A549 (cell line): Measurements from ENCODE around the gene MLLT3.

Experiments
- CTCF ChIP-seq: fragments of >200 bp; sonication (Bioruptor Twin); formaldehyde crosslinking; IDR thresholded peaks from 3 replicates; pipeline ENCODE4 v1.5.1; 2016
- HDAC2 ChIP-seq: fragments of 200-600 bp; sonication (generic); IDR thresholded peaks from 2 replicates; pipeline ENCODE4 v1.6.1; 2016
- MAX ChIP-seq: IDR thresholded peaks from 2 replicates; pipeline ENCODE4 v1.6.1; 2012
- POLR2A ChIP-seq: IDR thresholded peaks from 2 replicates; pipeline ENCODE4 v1.6.1; 2012; ENCODE audit warnings: mild to moderate bottlenecking, low read length
- SMC3 ChIP-seq: fragments of >200 bp; sonication (Bioruptor Twin); formaldehyde crosslinking; IDR thresholded peaks from 3 replicates; pipeline ENCODE4 v1.6.1; 2018; ENCODE audit warnings: inconsistent platforms
- USF2 ChIP-seq: fragments of 450-650 bp; IDR thresholded peaks from 2 replicates; pipeline ENCODE4 v1.6.1; 2014; ENCODE audit warnings: antibody characterized with exemption

- TF ChIP-seq CTCF (no peak), POLR2A (no peak), HDAC2 (no peak), USF2 (no peak), SMC3 (no peak), MAX (no peak)
These were observed 60.8 kb downstream of the MLLT3 start for GRCh38 chr9:20561531-20561930.
